GM23338 (cell line): ENCODE results near the gene ZFHX3.

ENCODE experiments used
- EZH2 ChIP-seq: fragments of 200-600 bp; sonication (generic); IDR thresholded peaks from one replicate; pipeline ENCODE4 v1.8.0; 2017; ENCODE audit warnings: antibody characterized with exemption, mild to moderate bottlenecking, low read depth; ENCODE audit not compliant: unreplicated experiment
- EZH2phosphoT487 ChIP-seq: fragments of 200-600 bp; sonication (generic); IDR thresholded peaks from one replicate; pipeline ENCODE4 v1.8.1; 2018; ENCODE audit warnings: antibody characterized with exemption; ENCODE audit not compliant: unreplicated experiment
- NANOG ChIP-seq: IDR thresholded peaks from 2 replicates; pipeline ENCODE4 v1.6.1; 2016; ENCODE audit warnings: antibody characterized with exemption, borderline replicate concordance
- POLR2AphosphoS5 ChIP-seq: IDR thresholded peaks from 2 replicates; pipeline ENCODE4 v1.6.1; 2016; ENCODE audit warnings: antibody characterized with exemption, low read depth
- TF ChIP-seq, protein P1 (sequence below), 2 experiments: fragments of 200-600 bp in 1 of 2; sonication (generic) in 1 of 2; conservative IDR thresholded peaks; 2 replicates each; pipeline versions ENCODE4 v1.5.1 to v1.6.1; 2016 to 2017; ENCODE audit warnings: antibody characterized with exemption in 2 of 2, low read depth in 2 of 2, mild to moderate bottlenecking in 2 of 2, moderate library complexity in 1 of 2
- TF ChIP-seq, protein P2 (sequence below): IDR thresholded peaks from one replicate; pipeline ENCODE4 v1.6.1; 2018; ENCODE audit warnings: antibody characterized with exemption; ENCODE audit not compliant: unreplicated experiment

- TF ChIP-seq POLR2AphosphoS5 (no peak), EZH2 (no peak), NANOG (no peak), EZH2phosphoT487 (no peak)
- TF ChIP-seq, protein P1, sequence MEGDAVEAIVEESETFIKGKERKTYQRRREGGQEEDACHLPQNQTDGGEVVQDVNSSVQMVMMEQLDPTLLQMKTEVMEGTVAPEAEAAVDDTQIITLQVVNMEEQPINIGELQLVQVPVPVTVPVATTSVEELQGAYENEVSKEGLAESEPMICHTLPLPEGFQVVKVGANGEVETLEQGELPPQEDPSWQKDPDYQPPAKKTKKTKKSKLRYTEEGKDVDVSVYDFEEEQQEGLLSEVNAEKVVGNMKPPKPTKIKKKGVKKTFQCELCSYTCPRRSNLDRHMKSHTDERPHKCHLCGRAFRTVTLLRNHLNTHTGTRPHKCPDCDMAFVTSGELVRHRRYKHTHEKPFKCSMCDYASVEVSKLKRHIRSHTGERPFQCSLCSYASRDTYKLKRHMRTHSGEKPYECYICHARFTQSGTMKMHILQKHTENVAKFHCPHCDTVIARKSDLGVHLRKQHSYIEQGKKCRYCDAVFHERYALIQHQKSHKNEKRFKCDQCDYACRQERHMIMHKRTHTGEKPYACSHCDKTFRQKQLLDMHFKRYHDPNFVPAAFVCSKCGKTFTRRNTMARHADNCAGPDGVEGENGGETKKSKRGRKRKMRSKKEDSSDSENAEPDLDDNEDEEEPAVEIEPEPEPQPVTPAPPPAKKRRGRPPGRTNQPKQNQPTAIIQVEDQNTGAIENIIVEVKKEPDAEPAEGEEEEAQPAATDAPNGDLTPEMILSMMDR (conservative IDR thresholded peaks at IDR 0.05; ENCODE audit: low read depth in 2 of 2), result no peak
- TF ChIP-seq, protein P2, sequence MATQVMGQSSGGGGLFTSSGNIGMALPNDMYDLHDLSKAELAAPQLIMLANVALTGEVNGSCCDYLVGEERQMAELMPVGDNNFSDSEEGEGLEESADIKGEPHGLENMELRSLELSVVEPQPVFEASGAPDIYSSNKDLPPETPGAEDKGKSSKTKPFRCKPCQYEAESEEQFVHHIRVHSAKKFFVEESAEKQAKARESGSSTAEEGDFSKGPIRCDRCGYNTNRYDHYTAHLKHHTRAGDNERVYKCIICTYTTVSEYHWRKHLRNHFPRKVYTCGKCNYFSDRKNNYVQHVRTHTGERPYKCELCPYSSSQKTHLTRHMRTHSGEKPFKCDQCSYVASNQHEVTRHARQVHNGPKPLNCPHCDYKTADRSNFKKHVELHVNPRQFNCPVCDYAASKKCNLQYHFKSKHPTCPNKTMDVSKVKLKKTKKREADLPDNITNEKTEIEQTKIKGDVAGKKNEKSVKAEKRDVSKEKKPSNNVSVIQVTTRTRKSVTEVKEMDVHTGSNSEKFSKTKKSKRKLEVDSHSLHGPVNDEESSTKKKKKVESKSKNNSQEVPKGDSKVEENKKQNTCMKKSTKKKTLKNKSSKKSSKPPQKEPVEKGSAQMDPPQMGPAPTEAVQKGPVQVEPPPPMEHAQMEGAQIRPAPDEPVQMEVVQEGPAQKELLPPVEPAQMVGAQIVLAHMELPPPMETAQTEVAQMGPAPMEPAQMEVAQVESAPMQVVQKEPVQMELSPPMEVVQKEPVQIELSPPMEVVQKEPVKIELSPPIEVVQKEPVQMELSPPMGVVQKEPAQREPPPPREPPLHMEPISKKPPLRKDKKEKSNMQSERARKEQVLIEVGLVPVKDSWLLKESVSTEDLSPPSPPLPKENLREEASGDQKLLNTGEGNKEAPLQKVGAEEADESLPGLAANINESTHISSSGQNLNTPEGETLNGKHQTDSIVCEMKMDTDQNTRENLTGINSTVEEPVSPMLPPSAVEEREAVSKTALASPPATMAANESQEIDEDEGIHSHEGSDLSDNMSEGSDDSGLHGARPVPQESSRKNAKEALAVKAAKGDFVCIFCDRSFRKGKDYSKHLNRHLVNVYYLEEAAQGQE, result no peak
These were observed 189.9 kb downstream of the ZFHX3 start for GRCh38 chr16:72857834-72858664.
